Measurements from ENCODE around the gene IQCB1.
"Not testable (repeated sequence)": the region's sequence is repeated elsewhere in the genome, so short reads cannot be mapped to it uniquely, and the experiment has no call there.

The IQCB1 gene

GRCh38 chr3:121863247-121863646, 28.4 kb upstream of the IQCB1 start:
- 92% methylated on average over 9 of the region's 9 CpGs for WGBS
- not testable (repeated sequence) for H3K4ac ChIP-seq (ENCODE audit: low read depth in 1 of 2, low read length in 2 of 2); H2BK5ac ChIP-seq (ENCODE audit: low read depth, low read length, poor library complexity, severe bottlenecking); H2AK5ac ChIP-seq (ENCODE audit: low read length, severe bottlenecking); DNase-seq; H3K9me3 ChIP-seq (ENCODE audit: control insufficient read depth, low read length); H3K23ac ChIP-seq (ENCODE audit: low read length in 2 of 2); H3K27me3 ChIP-seq (ENCODE audit: control insufficient read depth in 1 of 2, insufficient read depth in 1 of 2, low read length in 2 of 2); H3K36me3 ChIP-seq (ENCODE audit: control insufficient read depth in 1 of 2, insufficient read depth in 2 of 2, low read depth in 1 of 2, low read length in 2 of 2); H2AFZ ChIP-seq (ENCODE audit: low read depth, low read length); H2BK120ac ChIP-seq (ENCODE audit: low read depth, low read length); H3K9ac ChIP-seq (ENCODE audit: low read length); H3K14ac ChIP-seq (ENCODE audit: low read length in 2 of 2); H3K4me1 ChIP-seq (ENCODE audit: control insufficient read depth, insufficient read depth, low read depth, low read length); H3K4me3 ChIP-seq (ENCODE audit: insufficient read depth in 1 of 2, low read depth in 1 of 2, low read length in 2 of 2); H4K8ac ChIP-seq (ENCODE audit: low read length); H2BK15ac ChIP-seq (ENCODE audit: low read depth, poor library complexity, severe bottlenecking); H3K27ac ChIP-seq (ENCODE audit: low read length, poor library complexity, severe bottlenecking); H3K4me2 ChIP-seq (ENCODE audit: low read length, poor library complexity, severe bottlenecking); H4K91ac ChIP-seq (ENCODE audit: low read length); H3K79me1 ChIP-seq (replicated peaks; ENCODE audit: low read length, poor library complexity, severe bottlenecking); H2BK12ac ChIP-seq (ENCODE audit: low read length in 2 of 2); H3K18ac ChIP-seq (ENCODE audit: low read depth in 1 of 2, low read length in 2 of 2)

- WGBS: no CpG with 5 or more reads among the region's 5 CpGs
- not testable (repeated sequence) for DNase-seq; H2BK12ac ChIP-seq (ENCODE audit: low read length in 2 of 2); H3K36me3 ChIP-seq (ENCODE audit: control insufficient read depth in 1 of 2, insufficient read depth in 2 of 2, low read depth in 1 of 2, low read length in 2 of 2); H2BK5ac ChIP-seq (ENCODE audit: low read depth, low read length, poor library complexity, severe bottlenecking); H3K79me1 ChIP-seq (replicated peaks; ENCODE audit: low read length, poor library complexity, severe bottlenecking); H4K8ac ChIP-seq (ENCODE audit: low read length); H3K9me3 ChIP-seq (ENCODE audit: control insufficient read depth, low read length); H3K14ac ChIP-seq (ENCODE audit: low read length in 2 of 2); H2BK15ac ChIP-seq (ENCODE audit: low read depth, poor library complexity, severe bottlenecking); H3K4me3 ChIP-seq (ENCODE audit: insufficient read depth in 1 of 2, low read depth in 1 of 2, low read length in 2 of 2); H3K4me2 ChIP-seq (ENCODE audit: low read length, poor library complexity, severe bottlenecking); H3K4me1 ChIP-seq (ENCODE audit: control insufficient read depth, insufficient read depth, low read depth, low read length); H3K9ac ChIP-seq (ENCODE audit: low read length); H2AK5ac ChIP-seq (ENCODE audit: low read length, severe bottlenecking); H3K4ac ChIP-seq (ENCODE audit: low read depth in 1 of 2, low read length in 2 of 2); H3K18ac ChIP-seq (ENCODE audit: low read depth in 1 of 2, low read length in 2 of 2); H4K91ac ChIP-seq (ENCODE audit: low read length); H3K27ac ChIP-seq (ENCODE audit: low read length, poor library complexity, severe bottlenecking); H2AFZ ChIP-seq (ENCODE audit: low read depth, low read length); H3K27me3 ChIP-seq (ENCODE audit: control insufficient read depth in 1 of 2, insufficient read depth in 1 of 2, low read length in 2 of 2); H2BK120ac ChIP-seq (ENCODE audit: low read depth, low read length); H3K23ac ChIP-seq (ENCODE audit: low read length in 2 of 2)
These were observed 22.9 kb upstream of the IQCB1 start for GRCh38 chr3:121857778-121858177.

- Histone ChIP-seq H2BK12ac (ENCODE audit: low read length in 2 of 2) (no peak overlapping the region), H2BK120ac (ENCODE audit: low read depth, low read length) (no peak overlapping the region), H3K9me3 (ENCODE audit: control insufficient read depth, low read length) (no peaks in the 10 kb centered on the region), H3K9ac (ENCODE audit: low read length) (no peak overlapping the region), H4K91ac (ENCODE audit: low read length) (no peak overlapping the region), H3K79me1 (replicated peaks; ENCODE audit: low read length, poor library complexity, severe bottlenecking) (no peaks in the 10 kb centered on the region), H3K14ac (ENCODE audit: low read length in 2 of 2) (no peak overlapping the region), H2BK15ac (ENCODE audit: low read depth, poor library complexity, severe bottlenecking) (no peak overlapping the region), H3K4me1 (ENCODE audit: control insufficient read depth, insufficient read depth, low read depth, low read length) (no peaks in the 10 kb centered on the region), H3K4me2 (ENCODE audit: low read length, poor library complexity, severe bottlenecking) (no peak overlapping the region), H4K8ac (ENCODE audit: low read length) (no peak overlapping the region), H2AFZ (ENCODE audit: low read depth, low read length) (no peak overlapping the region), H3K4ac (ENCODE audit: low read depth in 1 of 2, low read length in 2 of 2) (no peak overlapping the region), H3K36me3 (ENCODE audit: control insufficient read depth in 1 of 2, insufficient read depth in 2 of 2, low read depth in 1 of 2, low read length in 2 of 2) (no peaks in the 10 kb centered on the region), H2BK5ac (ENCODE audit: low read depth, low read length, poor library complexity, severe bottlenecking) (no peak overlapping the region), H2AK5ac (ENCODE audit: low read length, severe bottlenecking) (no peak overlapping the region), H3K4me3 (ENCODE audit: insufficient read depth in 1 of 2, low read depth in 1 of 2, low read length in 2 of 2) (no peak overlapping the region), H3K23ac (ENCODE audit: low read length in 2 of 2) (no peak overlapping the region), H3K27ac (ENCODE audit: low read length, poor library complexity, severe bottlenecking) (no peak overlapping the region), H3K18ac (ENCODE audit: low read depth in 1 of 2, low read length in 2 of 2) (no peak overlapping the region), H3K27me3 (ENCODE audit: control insufficient read depth in 1 of 2, insufficient read depth in 1 of 2, low read length in 2 of 2) (no peaks in the 10 kb centered on the region)
- 25% methylated on average over 5 of the region's 5 CpGs for WGBS
- no peak for DNase-seq
These were observed 20.7 kb upstream of the IQCB1 start for GRCh38 chr3:121855555-121855954.

GRCh38 chr3:121852256-121852655, 17.4 kb upstream of the IQCB1 start:
- no peak overlapping the region for H3K27ac ChIP-seq (ENCODE audit: low read length, poor library complexity, severe bottlenecking)

More at GRCh38 chr3:121852256-121852655, 17.4 kb upstream of the IQCB1 start:
- Histone ChIP-seq H3K4me3 (ENCODE audit: insufficient read depth in 1 of 2, low read depth in 1 of 2, low read length in 2 of 2) (no peak overlapping the region), H2AK5ac (ENCODE audit: low read length, severe bottlenecking) (no peak overlapping the region), H3K27me3 (ENCODE audit: control insufficient read depth in 1 of 2, insufficient read depth in 1 of 2, low read length in 2 of 2) (no peaks in the 10 kb centered on the region), H4K91ac (ENCODE audit: low read length) (no peak overlapping the region), H3K79me1 (replicated peaks; ENCODE audit: low read length, poor library complexity, severe bottlenecking) (no peaks in the 10 kb centered on the region), H2BK15ac (ENCODE audit: low read depth, poor library complexity, severe bottlenecking) (no peak overlapping the region), H3K9ac (ENCODE audit: low read length) (no peak overlapping the region), H3K4me1 (ENCODE audit: control insufficient read depth, insufficient read depth, low read depth, low read length) (no peaks in the 10 kb centered on the region), H3K14ac (ENCODE audit: low read length in 2 of 2) (no peak overlapping the region), H3K4me2 (ENCODE audit: low read length, poor library complexity, severe bottlenecking) (no peak overlapping the region), H2BK12ac (ENCODE audit: low read length in 2 of 2) (no peak overlapping the region), H2AFZ (ENCODE audit: low read depth, low read length) (no peak overlapping the region), H2BK5ac (ENCODE audit: low read depth, low read length, poor library complexity, severe bottlenecking) (no peak overlapping the region), H3K9me3 (ENCODE audit: control insufficient read depth, low read length) (no peaks in the 10 kb centered on the region), H4K8ac (ENCODE audit: low read length) (no peak overlapping the region), H3K4ac (ENCODE audit: low read depth in 1 of 2, low read length in 2 of 2) (no peak overlapping the region), H2BK120ac (ENCODE audit: low read depth, low read length) (no peak overlapping the region), H3K18ac (ENCODE audit: low read depth in 1 of 2, low read length in 2 of 2) (no peak overlapping the region), H3K23ac (ENCODE audit: low read length in 2 of 2) (no peak overlapping the region), H3K36me3 (ENCODE audit: control insufficient read depth in 1 of 2, insufficient read depth in 2 of 2, low read depth in 1 of 2, low read length in 2 of 2) (no peaks in the 10 kb centered on the region)
- DNase-seq: no peak
- no CpG with 5 or more reads among the region's 2 CpGs for WGBS
